ENCODE data around the gene TCERG1. TPM values are rescaled to one million over a fixed set of nuclear protein-coding genes. Genes with fewer than 3 reads are reported as not detected.

The TCERG1 gene
- total and polyA plus RNA-seq, 7 donors = 18.4 to 44.3 (median 30.5) TPM

DNA sequence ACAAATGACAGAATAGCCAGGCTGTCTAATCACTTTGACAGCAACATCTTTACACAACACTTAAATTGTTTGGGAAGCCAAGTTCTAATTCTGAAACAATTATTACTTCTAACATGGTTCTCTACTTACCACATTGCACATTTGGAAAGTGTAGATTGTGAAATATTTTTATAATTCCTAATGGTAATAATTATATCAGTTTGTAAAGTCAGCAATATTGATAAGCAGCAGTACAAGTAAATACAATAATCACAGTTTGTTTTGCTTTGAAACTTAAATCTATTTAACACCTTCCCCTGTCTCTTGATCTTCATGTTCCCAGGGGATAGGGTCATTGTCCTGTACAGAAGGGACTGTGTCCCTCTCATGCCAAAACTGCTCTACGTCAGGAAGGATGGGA is 67.4 kb downstream of the TCERG1 start:
- H3K9me3 ChIP-seq = no peaks in the 10 kb centered on the region
- intact Hi-C loops (cut with DNase I) = no loop called here

DNA sequence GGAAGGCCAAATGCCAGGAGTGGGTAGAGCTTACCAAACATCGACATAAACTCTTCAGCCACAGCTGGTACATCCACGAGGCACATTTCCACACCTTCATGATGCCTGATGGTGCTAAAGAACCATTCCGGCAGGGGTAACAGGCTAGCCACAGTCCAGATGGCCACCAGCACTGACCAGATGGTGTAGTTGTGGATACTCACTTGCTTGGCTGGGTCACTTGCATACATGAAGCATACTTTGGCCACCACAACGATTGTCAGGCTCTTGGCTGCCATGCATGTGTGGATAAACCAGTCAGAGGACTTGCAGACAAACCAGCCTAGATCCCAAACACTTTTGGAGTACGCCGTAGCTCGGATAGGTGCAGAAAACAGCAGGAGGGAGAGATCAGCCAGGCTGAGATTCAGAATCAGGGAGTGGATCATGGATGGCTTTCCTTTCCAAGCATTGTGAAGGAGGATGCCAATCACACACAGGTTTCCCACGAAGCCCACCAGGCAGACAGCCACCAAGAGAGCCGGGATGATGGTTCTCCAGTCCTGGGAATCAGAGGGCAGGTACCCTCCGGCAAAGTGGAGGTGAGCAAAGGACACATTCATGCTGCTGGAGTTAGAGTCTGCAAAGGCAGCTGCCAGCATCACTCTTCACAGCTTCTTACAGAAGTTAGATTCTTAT is 68.5 kb downstream of the TCERG1 start:
- H3K4me3 ChIP-seq = no peak overlapping the region
- H3K36me3 ChIP-seq (ENCODE audit: insufficient read depth in 1 of 2, low read depth in 1 of 2) = peaks cover 2 to 24% of the 10 kb centered on the region in 2 donors
- 63 to 75% (median 68%) methylated on average over 10 of the region's 10 CpGs for WGBS, 3 donors
- no peak overlapping the region for H3K27ac ChIP-seq
- TF ChIP-seq, protein P1, sequence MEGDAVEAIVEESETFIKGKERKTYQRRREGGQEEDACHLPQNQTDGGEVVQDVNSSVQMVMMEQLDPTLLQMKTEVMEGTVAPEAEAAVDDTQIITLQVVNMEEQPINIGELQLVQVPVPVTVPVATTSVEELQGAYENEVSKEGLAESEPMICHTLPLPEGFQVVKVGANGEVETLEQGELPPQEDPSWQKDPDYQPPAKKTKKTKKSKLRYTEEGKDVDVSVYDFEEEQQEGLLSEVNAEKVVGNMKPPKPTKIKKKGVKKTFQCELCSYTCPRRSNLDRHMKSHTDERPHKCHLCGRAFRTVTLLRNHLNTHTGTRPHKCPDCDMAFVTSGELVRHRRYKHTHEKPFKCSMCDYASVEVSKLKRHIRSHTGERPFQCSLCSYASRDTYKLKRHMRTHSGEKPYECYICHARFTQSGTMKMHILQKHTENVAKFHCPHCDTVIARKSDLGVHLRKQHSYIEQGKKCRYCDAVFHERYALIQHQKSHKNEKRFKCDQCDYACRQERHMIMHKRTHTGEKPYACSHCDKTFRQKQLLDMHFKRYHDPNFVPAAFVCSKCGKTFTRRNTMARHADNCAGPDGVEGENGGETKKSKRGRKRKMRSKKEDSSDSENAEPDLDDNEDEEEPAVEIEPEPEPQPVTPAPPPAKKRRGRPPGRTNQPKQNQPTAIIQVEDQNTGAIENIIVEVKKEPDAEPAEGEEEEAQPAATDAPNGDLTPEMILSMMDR (IDR thresholded peaks at IDR 0.05) = no peak
- no peaks in the 10 kb centered on the region for H3K4me1 ChIP-seq
- H3K27me3 ChIP-seq (ENCODE audit: insufficient read depth in 3 of 3, low read length in 2 of 3) = no peaks in the 10 kb centered on the region
- DNase-seq (no peak), ATAC-seq (peak in 1 of 4 donors; percentile 19)
- intact Hi-C loops (cut with DNase I) = no loop called here
- no peaks in the 10 kb centered on the region for H3K9me3 ChIP-seq

More for the DNA sequence above, 67.4 kb downstream of the TCERG1 start:
- TF ChIP-seq, protein P1 (IDR thresholded peaks at IDR 0.05) = no peak
- H3K4me1 ChIP-seq = no peaks in the 10 kb centered on the region
- no peaks in the 10 kb centered on the region for H3K27me3 ChIP-seq (ENCODE audit: insufficient read depth in 3 of 3, low read length in 2 of 3)
- no peak for DNase-seq
- no peak for ATAC-seq
- no peak overlapping the region for H3K27ac ChIP-seq
- H3K4me3 ChIP-seq = no peak overlapping the region
- WGBS, 3 donors = 53 to 74% (median 54%) methylated on average over 1 of the region's 1 CpG
- H3K36me3 ChIP-seq (ENCODE audit: insufficient read depth in 1 of 2, low read depth in 1 of 2) = peaks cover 12 to 34% of the 10 kb centered on the region in 2 donors

DNA sequence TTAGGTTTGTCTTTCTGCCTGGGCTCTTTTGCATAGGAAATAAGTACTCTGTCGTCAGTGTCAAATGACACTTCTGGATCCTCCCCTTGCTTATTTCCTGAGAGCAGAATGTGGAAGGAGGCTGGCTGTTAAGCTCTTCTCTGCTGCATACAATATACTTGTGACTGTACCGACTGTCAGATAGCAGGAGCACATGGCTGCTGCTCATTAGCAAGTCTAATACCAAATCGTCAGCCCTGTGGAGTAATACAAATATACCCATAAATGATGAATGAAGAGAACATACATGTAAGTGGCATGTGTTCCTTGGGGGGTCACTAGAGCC is 69.0 kb downstream of the TCERG1 start, which contains the start of gene GPR151:
Gene GPR151 (minus strand): TSS at position 40 of the 325 bp plus-strand sequence. CDS start 77 bp downstream, outside the sequence.
- Histone ChIP-seq H3K9me3 (no peaks in the 10 kb centered on the region), H3K36me3 (ENCODE audit: insufficient read depth in 1 of 2, low read depth in 1 of 2) (peaks cover 0 to 19% of the 10 kb centered on the region in 2 donors), H3K4me3 (no peak within 1 kb of the TSS), H3K27ac (no peak within 1 kb of the TSS), H3K27me3 (ENCODE audit: insufficient read depth in 3 of 3, low read length in 2 of 3) (no peaks in the 10 kb centered on the region), H3K4me1 (no peaks in the 10 kb centered on the region)
- no peak for DNase-seq
- WGBS, 3 donors = 29 to 33% (median 31%) methylated on average over 3 of the region's 3 CpGs
- TF ChIP-seq, protein P1 (IDR thresholded peaks at IDR 0.05) = no peak
- intact Hi-C loops (cut with DNase I) = no loop called here
- ATAC-seq = no peak

DNA sequence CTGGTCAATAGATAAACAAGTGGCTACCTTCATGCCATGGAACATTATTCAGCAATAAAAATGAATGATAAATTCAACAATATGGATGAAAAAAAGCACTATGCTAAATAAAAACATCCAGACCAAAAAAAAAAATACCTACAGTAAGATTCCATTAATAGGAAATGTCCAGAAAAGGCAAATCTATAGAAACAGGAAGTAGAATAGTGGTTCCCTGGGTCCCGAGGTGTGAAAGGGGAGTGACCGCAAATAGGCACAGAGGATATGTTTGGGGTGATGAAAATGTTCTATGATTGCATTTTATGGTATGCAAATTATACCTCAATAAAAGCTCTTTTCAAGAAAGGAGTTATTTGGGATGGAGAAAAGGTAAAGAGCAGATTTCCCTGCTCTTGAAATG is 72.4 kb downstream of the TCERG1 start:
- Histone ChIP-seq H3K4me1 (no peaks in the 10 kb centered on the region), H3K27ac (no peak overlapping the region), H3K36me3 (ENCODE audit: insufficient read depth in 1 of 2, low read depth in 1 of 2) (no peaks in the 10 kb centered on the region), H3K27me3 (ENCODE audit: insufficient read depth in 3 of 3, low read length in 2 of 3) (no peaks in the 10 kb centered on the region), H3K4me3 (no peak overlapping the region), H3K9me3 (no peaks in the 10 kb centered on the region)
- intact Hi-C loops (cut with DNase I) = no loop called here
- ATAC-seq (no peak), DNase-seq (no peak)
- WGBS, 3 donors = 60 to 74% (median 71%) methylated on average over 2 of the region's 2 CpGs
- TF ChIP-seq, protein P1 (IDR thresholded peaks at IDR 0.05) = no peak

DNA sequence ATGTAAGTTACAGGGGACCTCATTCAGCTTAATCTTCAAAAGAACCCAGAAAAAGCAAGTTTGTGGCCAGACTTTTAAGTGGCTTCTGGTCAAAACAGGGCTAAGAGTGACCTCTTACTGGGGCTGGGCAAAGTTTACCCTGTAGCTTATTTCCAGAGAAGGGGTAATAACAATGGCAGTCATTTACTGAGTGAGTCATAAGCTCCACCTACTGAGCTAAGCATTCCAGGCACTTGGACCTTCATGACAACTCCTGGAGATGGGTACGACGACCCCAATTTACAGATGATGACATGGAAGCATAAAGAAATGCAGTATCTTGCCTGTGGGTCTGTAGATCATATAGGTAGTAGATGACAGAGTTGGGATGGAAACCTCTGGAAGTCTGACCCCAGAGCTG is 73.6 kb downstream of the TCERG1 start:
- intact Hi-C loops (cut with DNase I) = no loop called here
- ATAC-seq = no peak
- WGBS, 3 donors = 66 to 80% (median 75%) methylated on average over 2 of the region's 2 CpGs
- Histone ChIP-seq H3K27ac (no peak overlapping the region), H3K4me3 (no peak overlapping the region), H3K4me1 (no peaks in the 10 kb centered on the region), H3K27me3 (ENCODE audit: insufficient read depth in 3 of 3, low read length in 2 of 3) (no peaks in the 10 kb centered on the region), H3K36me3 (ENCODE audit: insufficient read depth in 1 of 2, low read depth in 1 of 2) (no peaks in the 10 kb centered on the region), H3K9me3 (no peaks in the 10 kb centered on the region)
- TF ChIP-seq, protein P1 (IDR thresholded peaks at IDR 0.05) = no peak
- no peak for DNase-seq
